Melanocyte of skin (primary cell): Measurements from ENCODE around the gene PTGES3. TPM values are rescaled to one million over a fixed set of nuclear protein-coding genes. Genes with fewer than 3 reads are reported as not detected.

Source experiments
- small RNA-seq, 2 donors: library from RNA; depleted of rRNA; stranded (forward); fragments of <200 nt; gene quantifications; one replicate each; pipeline ENCODE3, GENCODE V24; 2012
- total RNA-seq, 2 donors: library from RNA; depleted of rRNA; stranded (reverse); fragments of >200 nt; gene quantifications; 2 replicates each; pipeline ENCODE4 v1.2.3, GENCODE V29; 2012

The PTGES3 gene
- total RNA-seq: 100 to 1,000 TPM in 1 of 2 donors, 10 to 100 TPM in 1; 42.3 to 108 TPM

GRCh38 chr12:56688129-56688845, at the start of gene PTGES3:
Gene PTGES3, minus strand, starts transcription at chr12:56688284. Its CDS starts 285 bp downstream, at chr12:56687999.

GRCh38 chr12:56724972-56725722, 37.1 kb upstream of the PTGES3 start, which contains the start of gene NACA:
Gene NACA, minus strand, starts transcription at chr12:56725299. Its CDS starts 778 bp downstream, at chr12:56724521.

GRCh38 chr12:56645717-56646446, 42.2 kb downstream of the PTGES3 start, which contains the start of gene ATP5F1B:
Gene ATP5F1B, minus strand, starts transcription at chr12:56645984. Its CDS starts 21 bp downstream, at chr12:56645963.

GRCh38 chr12:56630180-56630632, 57.9 kb downstream of the PTGES3 start, which contains the start of gene BAZ2A:
Gene BAZ2A, minus strand, starts transcription at chr12:56630326. Its CDS starts 12,796 bp downstream, at chr12:56617530.

Small RNA genes within 50 kb of the gene (small RNA-seq; reads per million reads assigned to genes)
- gene RN7SL809P: 0 to 0.34 reads per million in 2 donors
- gene SNORD59A: 5,357 to 5,558 reads per million in 2 donors

Other genes starting within 250 kb of the PTGES3 start
- gene TIMELESS, start 238.9 kb downstream of the PTGES3 start, total RNA-seq: 10 to 100 TPM in 1 of 2 donors, 1 to 10 TPM in 1; 8.9 to 16.7 TPM
- not detected for gene MIP, start 233.6 kb downstream of the PTGES3 start, total RNA-seq
- 1 to 10 TPM; 2.4 to 3.0 TPM for gene SPRYD4, start 219.7 kb downstream of the PTGES3 start, total RNA-seq
- not detected for gene GLS2, start 200.1 kb downstream of the PTGES3 start, total RNA-seq
- 1 to 10 TPM; 8.3 to 9.0 TPM for gene RBMS2, start 166.5 kb downstream of the PTGES3 start, total RNA-seq
- 10 to 100 TPM; 52.0 to 56.3 TPM for gene BAZ2A, start 58.0 kb downstream of the PTGES3 start, total RNA-seq
- gene ATP5F1B, start 42.3 kb downstream of the PTGES3 start, total RNA-seq: 100 to 1,000 TPM; 532 to 644 TPM
- gene NACA, start 37.0 kb upstream of the PTGES3 start, total RNA-seq: 100 to 1,000 TPM; 509 to 602 TPM
- 10 to 100 TPM; 12.7 to 27.6 TPM for gene PRIM1, start 64.0 kb upstream of the PTGES3 start, total RNA-seq
- gene HSD17B6, start 75.0 kb upstream of the PTGES3 start, total RNA-seq: under 1 TPM; 0.67 to 0.69 TPM
- gene SDR9C7, start 246.1 kb upstream of the PTGES3 start, total RNA-seq: not detected